Endothelial cell of umbilical vein (primary cell): ENCODE measurements around the gene ADA. TPM values are rescaled to one million over a fixed set of nuclear protein-coding genes. Genes with fewer than 3 reads are reported as not detected.

Experiments
- BruUV-seq: library from RNA; stranded (reverse); fragments of 400-500 nt; replicated peaks from 2 replicates; lab custom pipeline; 2021; lab: Mats Ljungman, UMichigan
- CTCF ChIA-PET: fragments of 300-600, 350-600 bp; sonication (Branson Sonifier 250); formaldehyde crosslinking; loops from one replicate; lab custom pipeline; 2021; ENCODE audit warnings: antibody characterized with exemption, inconsistent platforms; lab: Charles Lee
- POLR2A ChIA-PET: fragments of 300-600, 350-600 bp; sonication (Branson Sonifier 250); formaldehyde crosslinking; loops from one replicate; lab custom pipeline; 2021; ENCODE audit warnings: antibody characterized with exemption, inconsistent platforms; lab: Charles Lee
- DNase-seq: peaks from one replicate; pipeline ENCODE4 v3.0.0-alpha.2; 2011; ENCODE audit warnings: low read depth, low spot score
- FAIRE-seq: peaks from 2 replicates; lab custom pipeline; 2011; peaks lifted over from hg19 to GRCh38; lab: Jason Lieb, UNC
- H2AFZ ChIP-seq: 2 replicates; pipeline ENCODE4 v1.6.0; 2012; ENCODE audit warnings: low read depth, low read length, control low read depth, inconsistent platforms
- H3K27ac ChIP-seq: 2 replicates; pipeline ENCODE4 v1.5.1; 2011; ENCODE audit warnings: low read depth, mild to moderate bottlenecking, control low read depth, low read length, moderate library complexity; ENCODE audit not compliant: insufficient read depth
- H3K27me3 ChIP-seq, 2 experiments: 2 replicates each; pipeline versions ENCODE4 v1.6.0 to v1.6.1; 2011; ENCODE audit warnings: low read length in 2 of 2, mixed read lengths in 1 of 2; ENCODE audit not compliant: control insufficient read depth in 2 of 2, insufficient read depth in 2 of 2
- H3K36me3 ChIP-seq, 2 experiments: 2 replicates in 1 of 2; 3 replicates in 1 of 2; pipeline ENCODE4 v1.5.1; 2011; ENCODE audit warnings: low read length in 2 of 2, mild to moderate bottlenecking in 1 of 2, moderate library complexity in 1 of 2; ENCODE audit not compliant: control insufficient read depth in 2 of 2, insufficient read depth in 2 of 2; ENCODE audit errors: extremely low read depth in 1 of 2
- H3K4me1 ChIP-seq: 3 replicates; pipeline ENCODE4 v1.5.1; 2011; ENCODE audit warnings: mild to moderate bottlenecking, low read length; ENCODE audit not compliant: control insufficient read depth, insufficient read depth; ENCODE audit errors: extremely low read depth
- H3K4me2 ChIP-seq: 2 replicates; pipeline ENCODE4 v1.6.1; 2011; ENCODE audit warnings: low read length, control low read depth, mixed read lengths; ENCODE audit not compliant: insufficient read depth
- H3K4me3 ChIP-seq, 3 experiments: fragments of 200-600 bp in 1 of 3; sonication (generic), shearing (Covaris generic) in 1 of 3; replicated peaks in 1 of 3; 2 replicates each; pipeline ENCODE4 v1.5.1; 2011 to 2016; ENCODE audit warnings: control low read depth in 3 of 3, low read length in 3 of 3, mild to moderate bottlenecking in 2 of 3, inconsistent platforms in 1 of 3, low read depth in 1 of 3, moderate library complexity in 1 of 3; ENCODE audit not compliant: insufficient read depth in 1 of 3
- H3K79me2 ChIP-seq: 2 replicates; pipeline ENCODE4 v1.6.0; 2012; ENCODE audit warnings: low read length, inconsistent platforms; ENCODE audit not compliant: control insufficient read depth, insufficient read depth
- H3K9ac ChIP-seq: replicated peaks from 2 replicates; pipeline ENCODE3; 2011; ENCODE audit warnings: low read length, control low read depth; ENCODE audit not compliant: insufficient read depth; ENCODE audit errors: extremely low read depth
- H3K9me1 ChIP-seq: replicated peaks from 3 replicates; pipeline ENCODE4 v1.6.0; 2011; ENCODE audit warnings: mild to moderate bottlenecking, low read length; ENCODE audit not compliant: control insufficient read depth, insufficient read depth; ENCODE audit errors: extremely low read depth
- H3K9me3 ChIP-seq: replicated peaks from 2 replicates; pipeline ENCODE4 v1.5.1; 2012; ENCODE audit warnings: low read length, inconsistent platforms; ENCODE audit not compliant: control insufficient read depth, insufficient read depth
- H4K20me1 ChIP-seq: replicated peaks from 2 replicates; pipeline ENCODE3; 2011; ENCODE audit warnings: mild to moderate bottlenecking, low read length; ENCODE audit not compliant: control insufficient read depth, insufficient read depth; ENCODE audit errors: extremely low read depth
- CTCF ChIP-seq, 2 donors: IDR thresholded peaks; 1 replicate in 1 of 2; 2 replicates in 1 of 2; pipeline ENCODE4 v1.5.1; 2011; ENCODE audit warnings: low read length in 2 of 2, mild to moderate bottlenecking in 2 of 2, moderate library complexity in 2 of 2, control low read depth in 1 of 2, inconsistent platforms in 1 of 2, low read depth in 1 of 2; ENCODE audit not compliant: insufficient read depth in 1 of 2; ENCODE audit errors: extremely low read depth in 1 of 2
- EZH2 ChIP-seq: IDR thresholded peaks from 2 replicates; pipeline ENCODE4 v1.6.1; 2012; ENCODE audit warnings: borderline replicate concordance, low read depth, mild to moderate bottlenecking, moderate library complexity, low read length, inconsistent platforms; ENCODE audit not compliant: severe bottlenecking
- FOS ChIP-seq: IDR thresholded peaks from 2 replicates; pipeline ENCODE4 v1.6.1; 2011; ENCODE audit warnings: mild to moderate bottlenecking, low read length, moderate library complexity, borderline replicate concordance; ENCODE audit not compliant: insufficient read depth
- GATA2 ChIP-seq: IDR thresholded peaks from 2 replicates; pipeline ENCODE4 v1.7.0; 2011; ENCODE audit warnings: low read depth, mild to moderate bottlenecking, moderate library complexity, mixed read lengths, low read length; ENCODE audit not compliant: insufficient read length, insufficient read depth
- JUN ChIP-seq: IDR thresholded peaks from 2 replicates; pipeline ENCODE4 v1.6.1; 2011; ENCODE audit warnings: borderline replicate concordance, low read depth; ENCODE audit not compliant: insufficient read length, insufficient read depth
- MAX ChIP-seq: IDR thresholded peaks from 2 replicates; pipeline ENCODE4 v1.6.1; 2011; ENCODE audit not compliant: insufficient read depth, insufficient read length
- MYC ChIP-seq: IDR thresholded peaks from one replicate; pipeline ENCODE4 v1.6.1; 2011; ENCODE audit warnings: mild to moderate bottlenecking, low read depth, low read length
- POLR2A ChIP-seq: IDR thresholded peaks from 2 replicates; pipeline ENCODE4 v1.6.1; 2012; ENCODE audit warnings: low read depth, mild to moderate bottlenecking, control low read depth, low read length
- POLR2AphosphoS5 ChIP-seq: IDR thresholded peaks from 2 replicates; pipeline ENCODE4 v1.6.1; 2012; ENCODE audit warnings: low read depth, mild to moderate bottlenecking, control low read depth, low read length, moderate library complexity; ENCODE audit not compliant: insufficient read depth
- dilution Hi-C: fragments of 300-500 bp; cut with MboI; formaldehyde crosslinking; loops from one replicate; pipeline ENCODE4 v1.15.0; 2019; ENCODE audit warnings: low sequenced_read_pairs; ENCODE audit not compliant: extremely low pct_ligation_motif_present
- intact Hi-C: fragments of 100-400 bp; cut with micrococcal nuclease; formaldehyde crosslinking; loops from one replicate; pipeline ENCODE4 v1.10.0; 2022
- polyA plus RNA-seq, 4 experiments: library from polyadenylated mRNA; depleted of rRNA in 3 of 4; stranded (reverse) in 3 of 4; unstranded in 1 of 4; fragments of >200 nt; gene quantifications; 2 replicates each; pipeline versions ENCODE4 v1.2.1 to v1.2.3, GENCODE V29; 2011 to 2012; ENCODE audit warnings: missing spikeins in 1 of 4
- total RNA-seq: library from RNA; stranded (reverse); gene quantifications from 2 replicates; pipeline ENCODE4 v1.2.3, GENCODE V29; 2021

ADA gene
- total and polyA plus RNA-seq, 2 donors (not counting 3 experiments of a cell fraction or from before 2014, with no cell fraction given), result 26.3 to 33.1 TPM

- intact Hi-C loops, result no loop called here
- no TSS peak for BruUV-seq
Measured at GRCh38 chr20:44596876-44597275, 54.6 kb downstream of the ADA start.

More at GRCh38 chr20:44596876-44597275, 54.6 kb downstream of the ADA start:
- H3K79me2 ChIP-seq, result peaks cover 79% of the 10 kb centered on the region
- H4K20me1 ChIP-seq, result no peaks in the 10 kb centered on the region
- H3K4me2 ChIP-seq, result no peak overlapping the region
- dilution Hi-C loops, result no loop called here
- ChIA-PET POLR2A (interaction anchor here (1.6 kb wide), 1 partner anchor 13 kb away, joined by 4 read pairs; no protein-coding TSS in a partner anchor), CTCF (interaction anchor here (1.1 to 2.9 kb wide), 6 partner anchors 10 to 212 kb away, joined by 3 to 18 read pairs (median 16); partner anchors contain the start of gene PKIG)
- H3K9me1 ChIP-seq, result no peaks in the 10 kb centered on the region
- H3K4me1 ChIP-seq, result peaks cover 77% of the 10 kb centered on the region
- FAIRE-seq (peak; percentile 35), DNase-seq (no peak)
- no peaks in the 10 kb centered on the region for H3K27me3 ChIP-seq
- peaks cover 3 to 10% of the 10 kb centered on the region in 2 experiments for H3K36me3 ChIP-seq
- no peak overlapping the region for H3K4me3 ChIP-seq
- no peak overlapping the region for H3K9ac ChIP-seq
- H3K27ac ChIP-seq, result no peak overlapping the region
- H3K9me3 ChIP-seq, result no peaks in the 10 kb centered on the region
- no peak overlapping the region for H2AFZ ChIP-seq
- TF ChIP-seq POLR2AphosphoS5 (no peak), GATA2 (no peak), MYC (no peak), FOS (no peak), MAX (no peak), JUN (no peak), CTCF (IDR thresholded peaks at IDR 0.05; ENCODE audit: extremely low read depth in 1 of 2, insufficient read depth in 1 of 2, low read depth in 1 of 2, low read length in 2 of 2) (no peak), POLR2A (no peak), EZH2 (no peak)
